Dedifferentiated amniotic fluid mesenchymal stem cell (primary cell): ENCODE measurements around the gene MAL.

Source experiments
- DNase-seq: peaks from one replicate; pipeline ENCODE4 v3.0.0-alpha.2; 2016; ENCODE audit errors: extremely low spot score

Gene MAL

GRCh38 chr2:95025406-95026319, at the start of gene MAL:
Gene MAL, plus strand, starts transcription at chr2:95025708. Its CDS starts 85 bp downstream, at chr2:95025793.
- no peak for DNase-seq

GRCh38 chr2:94977826-94978225, 47.7 kb upstream of the MAL start:
- no peak for DNase-seq

GRCh38 chr2:94978917-94979316, 46.6 kb upstream of the MAL start:
- no peak for DNase-seq

GRCh38 chr2:94979406-94980375, 45.8 kb upstream of the MAL start:
- no peak for DNase-seq

GRCh38 chr2:94980406-94980805, 45.1 kb upstream of the MAL start:
- no peak for DNase-seq

- DNase-seq, result no peak
Measured at GRCh38 chr2:94982156-94982555, 43.4 kb upstream of the MAL start.

GRCh38 chr2:94982675-94983074, 42.8 kb upstream of the MAL start:
- no peak for DNase-seq

- no peak for DNase-seq
Measured at GRCh38 chr2:94984964-94985575, 40.4 kb upstream of the MAL start.

- no peak for DNase-seq
Measured at GRCh38 chr2:94985636-94986035, 39.9 kb upstream of the MAL start.

- peak; percentile 69 for DNase-seq
Measured at GRCh38 chr2:94986392-94986963, 39.0 kb upstream of the MAL start.

GRCh38 chr2:94987074-94988020, 38.2 kb upstream of the MAL start:
- DNase-seq, result no peak

GRCh38 chr2:94990956-94991355, 34.6 kb upstream of the MAL start:
- DNase-seq, result no peak

GRCh38 chr2:94992360-94992759, 33.1 kb upstream of the MAL start:
- no peak for DNase-seq

GRCh38 chr2:94993176-94994062, 32.1 kb upstream of the MAL start:
- no peak for DNase-seq

GRCh38 chr2:94994063-94994913, 31.2 kb upstream of the MAL start:
- DNase-seq, result no peak

- no peak for DNase-seq
Measured at GRCh38 chr2:94994914-94995552, 30.5 kb upstream of the MAL start.

GRCh38 chr2:94995553-94996304, 29.8 kb upstream of the MAL start:
- no peak for DNase-seq
